Natural killer cell (primary cell): ENCODE data around the gene ETV3. TPM values are rescaled to one million over a fixed set of nuclear protein-coding genes. Genes with fewer than 3 reads are reported as not detected.

Source experiments
- ATAC-seq, 3 donors: fragments of 150-1000 bp in 2 of 3; fragments of 200-7000 bp in 1 of 3; cut with Tn5 transposase; 1 replicate in 1 of 3; 2 replicates in 2 of 3; pipeline ENCODE4 v1.10.0; 2021; ENCODE audit warnings: mild to moderate bottlenecking in 2 of 3, moderate library complexity in 2 of 3
- DNase-seq, 2 donors: peaks; one replicate each; pipeline versions ENCODE4 v3.0.0 to v3.0.0-alpha.2; 2013 to 2021; ENCODE audit warnings: mixed read lengths in 1 of 2
- H3K27ac ChIP-seq: one replicate; pipeline ENCODE4 v1.5.1; 2013; ENCODE audit warnings: mild to moderate bottlenecking, low read length
- H3K27me3 ChIP-seq: one replicate; pipeline ENCODE4 v1.6.1; 2013; ENCODE audit warnings: low read length; ENCODE audit not compliant: control insufficient read depth, insufficient read depth
- H3K36me3 ChIP-seq: one replicate; pipeline ENCODE4 v1.6.1; 2013; ENCODE audit warnings: low read length; ENCODE audit not compliant: control insufficient read depth, insufficient read depth
- H3K4me1 ChIP-seq: one replicate; pipeline ENCODE4 v1.6.1; 2013; ENCODE audit warnings: low read length; ENCODE audit not compliant: control insufficient read depth, insufficient read depth
- H3K4me3 ChIP-seq: one replicate; pipeline ENCODE4 v1.5.1; 2013; ENCODE audit warnings: low read length
- H3K9me3 ChIP-seq: one replicate; pipeline ENCODE4 v1.6.1; 2013; ENCODE audit warnings: low read length; ENCODE audit not compliant: control insufficient read depth, insufficient read depth
- H3K27ac Mint-ChIP-seq, 2 donors: one replicate each; pipeline ENCODE4 v1.8.0; 2022; ENCODE audit warnings: mild to moderate bottlenecking in 2 of 2, mixed read lengths in 2 of 2, moderate library complexity in 1 of 2
- H3K27me3 Mint-ChIP-seq, 2 donors: one replicate each; pipeline ENCODE4 v1.8.0; 2022; ENCODE audit warnings: low read depth in 2 of 2, mixed read lengths in 2 of 2
- H3K36me3 Mint-ChIP-seq: one replicate; pipeline ENCODE4 v1.8.0; 2022; ENCODE audit warnings: mixed read lengths
- H3K4me1 Mint-ChIP-seq, 2 donors: one replicate each; pipeline ENCODE4 v1.8.0; 2022; ENCODE audit warnings: mixed read lengths in 2 of 2
- H3K4me3 Mint-ChIP-seq: one replicate; pipeline ENCODE4 v1.8.0; 2022; ENCODE audit warnings: mild to moderate bottlenecking, moderate library complexity, mixed read lengths
- H3K9me3 Mint-ChIP-seq, 2 donors: one replicate each; pipeline ENCODE4 v1.8.0; 2022; ENCODE audit warnings: mixed read lengths in 2 of 2
- CTCF ChIP-seq: fragments of 200-600 bp; IDR thresholded peaks from one replicate; pipeline ENCODE4 v1.8.0; 2022; ENCODE audit warnings: antibody characterized with exemption
- WGBS: methylation state at CpG from one replicate; pipeline ENCODE4 v1.1.7; 2013; ENCODE audit warnings: missing lambda C conversion rate; ENCODE audit not compliant: insufficient coverage; 5-methylcytosine and 5-hydroxymethylcytosine counted together
- intact Hi-C: fragments of 100-400 bp; cut with micrococcal nuclease; formaldehyde crosslinking; loops from one replicate; pipeline ENCODE4 v1.14.2; 2022
- total RNA-seq, 4 donors: library from RNA; stranded (reverse); fragments of 120-200 nt in 1 of 4; gene quantifications; one replicate each; pipeline versions ENCODE4 v1.2.3 to v1.2.4, GENCODE V29; 2013 to 2022

ETV3 gene
- total RNA-seq, 3 donors from 2014 or later (not counting 1 experiment from before 2014, with no cell fraction given), result 58.3 to 101 (median 76.6) TPM

DNA sequence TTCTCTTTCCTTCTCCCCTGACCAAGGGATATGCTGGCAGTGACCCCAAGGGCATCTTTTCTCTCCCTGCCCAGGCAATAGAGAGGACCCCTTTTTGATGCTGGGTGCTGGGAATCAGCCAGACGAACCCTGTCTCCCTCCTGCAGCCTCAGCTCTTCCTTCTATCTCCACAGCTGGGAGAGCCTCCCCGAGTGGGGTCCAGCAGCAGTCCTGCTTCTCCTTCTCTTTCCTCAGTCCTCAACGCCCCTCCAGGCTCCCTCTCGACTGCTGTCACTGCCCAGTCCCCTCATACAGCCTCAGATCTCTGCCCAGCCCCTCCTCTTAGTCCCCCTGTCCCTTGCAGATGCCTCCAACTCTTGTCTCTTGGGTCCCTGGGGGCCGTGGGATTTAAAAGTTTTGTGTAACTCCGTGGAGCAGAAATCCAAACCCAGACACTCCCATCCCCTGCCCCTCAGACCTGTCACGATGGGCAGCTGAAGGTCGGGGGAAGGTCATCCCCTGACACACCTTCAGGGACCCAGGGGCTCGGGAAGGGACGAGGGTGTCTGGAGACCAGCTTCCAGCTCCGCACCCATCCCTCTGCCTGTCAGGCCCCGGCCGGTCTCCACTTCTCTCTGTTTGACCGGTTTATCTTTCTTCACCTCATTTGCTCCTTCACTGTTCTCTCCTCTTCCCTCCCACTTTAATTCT, 32.8 kb downstream of the ETV3 start:
- Histone ChIP-seq H3K36me3 (no peaks in the 10 kb centered on the region), H3K27ac (no peak overlapping the region), H3K4me1 (peaks cover 14% of the 10 kb centered on the region), H3K9me3 (no peaks in the 10 kb centered on the region), H3K27me3 (peaks cover 14% of the 10 kb centered on the region), H3K4me3 (no peak overlapping the region)
- DNase-seq (no peak), ATAC-seq (no peak)
- no peaks in the 10 kb centered on the region for H3K4me1 Mint-ChIP-seq
- H3K36me3 Mint-ChIP-seq, result no peaks in the 10 kb centered on the region
- H3K9me3 Mint-ChIP-seq, result no peaks in the 10 kb centered on the region
- peaks cover 30 to 34% of the 10 kb centered on the region in 2 donors for H3K27me3 Mint-ChIP-seq
- intact Hi-C loops, result no loop called here
- H3K27ac Mint-ChIP-seq, result no peak overlapping the region
- no peak overlapping the region for H3K4me3 Mint-ChIP-seq
- WGBS, result 86% methylated on average over 14 of the region's 14 CpGs
- TF ChIP-seq CTCF, result no peak

DNA sequence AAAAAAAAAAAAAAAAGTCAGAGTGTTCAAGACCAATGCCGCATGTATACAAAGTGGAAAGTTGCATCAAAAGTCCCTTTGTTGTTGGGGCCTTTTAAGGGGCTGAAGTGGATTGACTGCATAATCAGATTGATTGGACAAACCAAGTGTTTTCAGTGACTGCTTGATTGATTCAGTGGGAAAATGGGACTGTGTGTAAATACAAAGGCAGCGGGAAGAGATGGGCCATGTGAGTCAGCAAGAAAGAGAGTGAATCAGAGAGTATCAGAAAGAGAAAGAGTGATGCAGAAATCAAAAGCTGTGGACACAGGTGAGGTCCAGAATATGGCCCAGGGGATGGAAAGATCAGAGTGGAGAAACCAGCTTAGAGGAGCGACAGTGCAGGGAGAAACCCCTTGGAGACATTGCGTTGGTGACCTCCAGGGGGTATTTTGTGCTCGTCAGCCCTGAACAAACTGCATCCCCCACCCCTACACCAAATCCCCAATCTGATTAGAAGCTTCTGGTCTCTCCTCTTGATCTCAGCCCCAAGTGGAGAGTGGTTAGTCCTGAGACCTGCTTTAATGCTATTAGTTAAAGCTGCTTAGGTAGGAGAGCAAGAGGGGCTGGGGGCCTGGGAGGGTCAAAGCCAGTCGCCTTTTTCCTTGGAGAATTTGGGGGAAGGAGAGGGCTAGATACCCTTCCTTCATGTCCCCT, 33.4 kb downstream of the ETV3 start:
- Mint-ChIP-seq H3K36me3 (no peaks in the 10 kb centered on the region), H3K9me3 (no peaks in the 10 kb centered on the region), H3K4me3 (no peak overlapping the region), H3K27me3 (peaks cover 27 to 34% of the 10 kb centered on the region in 2 donors), H3K27ac (no peak overlapping the region), H3K4me1 (no peaks in the 10 kb centered on the region)
- ATAC-seq, result no peak
- intact Hi-C loops, result no loop called here
- peaks cover 14% of the 10 kb centered on the region for H3K27me3 ChIP-seq
- H3K27ac ChIP-seq, result no peak overlapping the region
- peaks cover 14% of the 10 kb centered on the region for H3K4me1 ChIP-seq
- no peak for TF ChIP-seq CTCF
- no peaks in the 10 kb centered on the region for H3K36me3 ChIP-seq
- no peak for DNase-seq
- H3K9me3 ChIP-seq, result no peaks in the 10 kb centered on the region
- no peak overlapping the region for H3K4me3 ChIP-seq
- WGBS, result 89% methylated on average over 5 of the region's 6 CpGs

DNA sequence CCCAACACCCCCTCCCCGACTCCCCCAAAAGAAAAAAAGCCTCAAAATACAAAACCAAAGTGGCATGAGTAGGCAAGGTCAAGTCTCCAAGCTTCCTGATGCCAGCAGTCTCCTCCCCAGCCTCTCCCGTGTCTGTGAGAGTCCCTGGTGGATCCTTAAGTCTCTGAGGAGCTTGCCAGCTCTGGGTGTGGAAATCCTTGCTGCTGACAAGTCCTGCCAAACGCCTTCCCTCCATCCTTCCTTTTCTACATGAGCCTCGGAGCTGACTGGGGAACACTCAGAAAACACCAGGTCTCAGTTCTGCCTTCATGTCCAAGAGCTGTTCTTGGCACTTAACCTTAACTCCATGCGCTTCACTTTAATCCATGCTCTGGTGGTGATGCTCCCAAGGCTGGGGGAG, 34.9 kb downstream of the ETV3 start:
- Mint-ChIP-seq H3K4me1 (no peaks in the 10 kb centered on the region), H3K27me3 (peaks cover 23 to 28% of the 10 kb centered on the region in 2 donors)

More for the DNA sequence above, 34.9 kb downstream of the ETV3 start:
- Histone ChIP-seq H3K36me3 (no peaks in the 10 kb centered on the region), H3K4me1 (peaks cover 17% of the 10 kb centered on the region), H3K27ac (no peak overlapping the region), H3K27me3 (peaks cover 13% of the 10 kb centered on the region), H3K9me3 (no peaks in the 10 kb centered on the region), H3K4me3 (no peak overlapping the region)
- no peaks in the 10 kb centered on the region for H3K36me3 Mint-ChIP-seq
- no peaks in the 10 kb centered on the region for H3K9me3 Mint-ChIP-seq
- no peak for TF ChIP-seq CTCF
- intact Hi-C loops, result no loop called here
- ATAC-seq, result no peak
- 76% methylated on average over 5 of the region's 5 CpGs for WGBS
- no peak for DNase-seq
- no peak overlapping the region for H3K4me3 Mint-ChIP-seq
- H3K27ac Mint-ChIP-seq, result no peak overlapping the region
